ENCODE results near the gene MIPOL1.
A peak's percentile ranks its signal among the peaks of the same experiment; 100 is the strongest.

Gene MIPOL1

DNA sequence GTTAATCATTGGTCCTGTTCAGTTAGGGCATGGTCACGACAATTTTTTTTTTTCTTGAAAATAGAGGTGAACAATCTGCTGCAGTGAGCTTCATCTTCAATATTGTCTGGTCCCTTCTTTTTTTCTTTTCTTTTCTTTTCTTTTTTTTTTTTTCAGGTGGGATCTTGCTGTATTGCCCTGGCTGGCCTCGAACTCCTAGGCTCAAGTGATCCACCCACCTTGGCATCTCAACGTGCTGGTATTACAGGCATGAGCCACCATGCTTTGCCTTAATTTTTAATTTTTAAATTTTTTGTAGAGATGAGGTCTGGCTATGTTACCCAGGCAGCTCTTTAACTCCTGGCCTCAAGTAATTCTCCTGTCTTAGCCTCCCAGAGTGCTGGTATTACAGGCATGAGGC is 36.5 kb downstream of the MIPOL1 start:
- DNase-seq (ENCODE audit: low read depth), result no peak

DNA sequence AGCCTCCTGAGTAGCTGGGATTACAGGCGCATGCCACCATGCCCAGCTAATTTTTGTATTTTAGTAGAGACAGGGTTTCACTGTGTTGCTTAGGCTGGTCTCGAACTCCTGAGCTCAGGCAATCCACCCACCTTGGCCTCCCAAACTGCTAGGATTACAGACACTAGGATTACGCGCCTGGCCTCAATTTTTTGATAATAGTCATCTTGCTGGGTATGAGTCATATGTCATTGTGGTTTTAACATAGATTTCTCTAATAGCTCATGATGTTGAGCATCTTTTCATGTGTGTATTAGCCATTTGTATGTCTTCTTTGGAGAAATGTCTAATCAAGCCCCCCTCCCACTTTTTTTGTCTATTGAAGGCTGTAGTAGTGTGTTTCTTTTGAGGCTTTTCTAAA is 38.3 kb downstream of the MIPOL1 start:
- DNase-seq (ENCODE audit: low read depth), result peak; percentile 84

DNA sequence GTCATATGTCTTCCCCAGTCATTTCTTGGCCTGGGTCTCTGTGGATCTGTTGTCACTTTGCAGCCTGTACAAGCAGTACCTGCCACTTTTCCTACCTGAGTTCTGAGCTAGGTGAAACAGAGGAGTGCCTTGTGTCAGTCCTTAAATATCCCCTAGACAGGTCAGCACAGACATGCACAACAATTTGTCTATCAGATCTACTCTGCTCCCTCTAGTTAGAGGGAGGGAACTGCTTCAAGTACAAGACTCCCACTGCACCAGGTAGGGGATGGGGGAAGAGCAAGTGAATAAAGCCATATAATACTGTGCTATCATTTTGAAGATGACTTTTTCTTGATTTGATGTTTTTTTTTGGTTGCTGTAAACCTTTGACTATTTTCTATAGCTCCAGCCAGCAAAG is 39.4 kb downstream of the MIPOL1 start:
- DNase-seq (ENCODE audit: low read depth), result no peak

DNA sequence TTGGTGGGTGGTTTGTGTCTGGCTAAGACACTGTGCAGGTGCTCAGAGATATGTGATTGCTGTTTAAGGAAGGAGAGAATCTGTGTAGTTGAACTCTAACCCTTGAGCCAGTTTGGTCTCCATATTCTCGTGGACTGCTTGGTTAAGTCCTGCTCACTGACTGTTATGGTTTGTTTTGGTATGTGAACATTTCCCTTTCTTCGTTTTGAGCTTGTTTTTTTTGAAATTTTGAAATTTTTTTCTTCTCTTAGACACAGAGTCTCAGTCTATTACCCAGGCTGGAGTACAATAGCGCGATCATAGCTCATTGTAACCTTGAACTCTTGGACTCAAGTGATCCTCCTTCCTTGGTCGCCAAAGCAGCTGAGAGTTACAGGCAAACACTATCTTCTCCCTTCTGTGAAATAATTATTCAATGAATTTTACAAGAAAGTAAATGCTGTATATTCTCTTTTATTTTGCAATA is 40.0 kb downstream of the MIPOL1 start:
- no peak for DNase-seq (ENCODE audit: low read depth)

DNA sequence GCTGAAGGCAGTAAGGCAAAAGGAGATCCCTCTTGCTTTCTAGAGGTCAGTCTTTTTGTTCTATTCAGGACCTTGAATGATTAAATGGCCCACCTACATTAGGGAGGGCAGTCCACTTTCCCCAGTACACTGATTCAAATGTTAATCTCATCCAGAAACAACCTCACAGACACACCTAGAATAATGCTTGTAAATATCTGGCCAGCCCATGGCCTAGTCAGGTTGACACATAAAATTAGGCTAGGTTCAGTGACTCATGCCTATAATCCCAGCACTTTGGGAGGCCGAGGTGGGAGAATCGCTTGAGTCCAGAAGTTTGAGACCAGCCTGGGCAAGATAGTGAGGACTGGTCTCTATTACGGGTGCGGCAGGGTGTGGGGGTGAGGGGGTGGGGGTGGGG is 43.5 kb downstream of the MIPOL1 start:
- no peak for DNase-seq (ENCODE audit: low read depth)

DNA sequence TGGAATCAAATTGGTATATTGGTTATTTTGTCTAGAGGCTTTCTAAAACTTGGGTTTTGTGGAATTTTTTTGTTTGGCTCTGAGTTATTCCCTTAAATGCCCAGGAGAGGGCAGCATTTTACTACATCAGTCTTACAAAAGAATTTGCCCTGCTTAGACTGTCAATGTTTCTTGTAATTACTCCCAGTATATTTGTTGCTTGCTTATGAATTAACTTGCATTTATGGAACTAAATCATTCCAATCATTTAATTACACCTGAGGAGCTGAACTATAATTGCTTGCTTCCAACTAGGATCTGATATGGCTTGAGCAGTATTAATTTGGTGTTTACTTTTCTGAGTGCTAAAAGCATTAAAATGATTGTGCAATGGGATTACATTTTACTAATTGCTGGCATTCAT is 48.7 kb downstream of the MIPOL1 start:
- DNase-seq (ENCODE audit: low read depth), result peak; percentile 53

DNA sequence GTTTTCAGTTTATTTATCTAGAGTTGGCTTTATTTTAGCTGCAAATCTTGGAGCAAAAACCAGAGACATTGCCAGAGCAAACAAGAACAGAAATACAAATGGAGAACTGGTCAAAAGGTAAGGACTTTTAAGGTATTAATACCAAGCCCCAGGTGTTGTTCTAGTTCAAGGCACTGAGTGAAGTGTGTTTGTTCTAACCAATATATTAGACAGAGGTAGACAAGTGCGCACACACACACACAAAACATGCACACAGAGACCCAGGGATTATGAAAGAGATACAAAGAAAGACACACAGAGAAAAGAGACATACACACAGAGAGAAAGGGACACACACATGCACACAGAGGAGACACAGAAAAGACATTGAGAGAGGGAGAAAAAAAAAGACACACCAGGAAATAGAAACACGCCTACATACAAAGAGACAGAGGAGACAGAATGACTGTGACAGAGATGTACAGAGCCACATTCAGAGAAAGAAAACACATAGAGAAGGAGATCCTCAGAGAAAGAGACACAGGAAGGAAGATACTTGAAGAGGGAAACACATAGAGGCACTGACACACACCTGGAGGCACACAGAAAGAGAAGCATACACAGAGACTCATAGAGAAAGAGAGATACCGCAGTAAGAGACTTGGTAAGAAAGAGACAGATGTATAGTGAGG is 50.2 kb downstream of the MIPOL1 start:
- DNase-seq (ENCODE audit: low read depth), result no peak

DNA sequence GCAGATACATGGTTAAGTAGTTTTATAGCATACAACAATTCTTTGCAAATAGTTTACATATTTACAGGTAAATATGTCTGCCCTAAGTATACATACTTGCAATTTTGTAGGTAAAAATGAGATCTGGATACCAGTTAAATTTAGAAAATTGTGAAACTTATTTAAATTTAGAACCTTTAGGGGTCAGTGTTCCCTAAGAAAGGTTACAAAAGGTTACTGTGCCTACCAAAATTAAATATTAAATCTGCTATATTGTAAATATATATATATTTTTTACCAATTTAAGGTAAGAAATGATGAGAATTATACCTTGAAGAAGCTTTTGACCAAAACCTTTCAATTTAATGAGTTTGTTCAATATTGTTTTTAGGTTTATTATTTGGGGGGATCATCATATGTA is 54.0 kb downstream of the MIPOL1 start:
- DNase-seq (ENCODE audit: low read depth), result no peak

DNA sequence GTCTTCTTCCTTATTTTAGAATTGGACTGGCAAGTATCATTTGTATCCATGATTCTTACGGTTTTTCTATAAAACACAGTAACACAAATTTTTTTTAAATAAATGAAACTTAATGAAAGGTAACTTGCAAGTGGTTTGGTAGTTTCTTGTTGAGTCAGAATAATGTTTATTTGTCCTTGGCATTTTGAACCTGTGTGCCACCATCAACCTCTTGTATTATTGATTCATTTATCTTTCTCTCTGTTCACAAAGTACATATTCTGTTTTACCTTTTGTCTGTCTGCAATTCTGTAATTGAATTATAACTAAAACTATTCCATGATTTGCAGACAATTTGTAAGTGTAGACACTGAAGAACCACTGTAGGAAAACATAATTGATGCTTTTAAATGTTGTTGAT is 54.7 kb downstream of the MIPOL1 start:
- no peak for DNase-seq (ENCODE audit: low read depth)

DNA sequence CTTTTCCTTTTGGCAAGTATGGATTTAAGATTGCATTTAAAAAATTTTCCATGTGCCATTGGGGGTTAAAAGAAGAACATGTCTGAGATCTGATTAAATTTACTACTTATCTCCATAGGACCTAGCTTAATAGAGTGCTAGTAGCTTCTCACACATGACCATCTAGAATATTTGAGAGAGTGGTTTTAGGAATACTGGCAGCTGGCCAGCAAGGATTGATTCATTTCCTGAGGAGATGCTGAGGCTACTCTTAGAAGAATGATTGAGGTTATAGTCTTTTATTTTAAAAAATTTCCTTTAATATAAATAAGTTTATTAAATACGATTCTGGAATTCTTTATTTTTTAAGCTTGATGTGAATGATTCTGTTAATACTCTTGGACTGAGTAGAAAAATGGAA is 56.2 kb downstream of the MIPOL1 start:
- DNase-seq (ENCODE audit: low read depth), result peak; percentile 55

DNA sequence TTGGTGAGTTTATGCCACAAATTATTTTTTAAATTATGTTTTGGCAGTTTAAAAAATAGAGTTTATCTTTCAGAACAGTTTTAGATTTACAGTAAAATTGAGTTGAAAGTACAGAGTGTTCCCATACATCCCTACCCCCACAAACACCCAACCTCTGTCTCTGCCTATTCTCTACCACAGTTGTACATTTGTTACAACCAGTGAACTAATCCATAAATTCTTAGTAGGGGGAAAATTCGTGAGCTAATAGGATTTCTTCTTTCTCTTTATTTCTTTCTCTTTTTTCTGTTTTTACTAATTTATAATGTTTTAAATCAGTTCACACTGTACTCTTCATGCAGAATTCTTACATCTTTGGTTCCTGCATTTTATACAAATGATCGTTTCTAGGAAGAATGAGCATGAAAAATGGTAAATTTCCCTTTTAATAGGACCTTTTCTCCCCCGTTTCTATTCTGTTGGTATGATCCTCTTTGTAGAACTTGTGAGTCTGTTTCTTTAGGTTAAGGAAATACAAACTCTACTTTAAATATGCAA is 56.7 kb downstream of the MIPOL1 start:
- no peak for DNase-seq (ENCODE audit: low read depth)

DNA sequence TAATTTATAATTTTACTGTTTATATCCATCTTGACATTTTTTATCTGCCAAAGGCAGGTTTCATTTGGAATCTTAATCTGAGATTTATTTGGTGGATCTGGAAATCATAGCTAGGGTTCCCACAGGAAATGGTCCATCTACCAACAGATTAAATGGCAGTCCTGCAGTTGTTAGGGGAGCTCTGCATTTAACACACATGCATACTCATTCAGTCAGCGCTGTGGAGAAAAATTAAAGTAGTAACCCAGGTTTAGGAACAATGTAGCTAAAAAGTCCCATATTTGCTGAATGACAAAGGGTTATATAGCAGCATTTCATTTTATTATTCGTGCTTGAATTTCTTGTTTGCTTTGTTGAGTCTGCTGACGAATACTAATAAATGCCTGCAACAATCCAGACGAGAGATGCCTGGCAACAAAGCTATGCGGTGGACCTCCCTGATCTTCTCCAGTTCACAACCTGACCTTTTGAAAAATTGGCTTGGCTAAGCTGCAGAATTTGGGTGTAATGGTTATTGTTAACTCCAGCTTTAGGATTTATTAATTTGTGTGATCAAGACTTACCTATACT is 59.8 kb downstream of the MIPOL1 start:
- no peak for DNase-seq (ENCODE audit: low read depth)

DNA sequence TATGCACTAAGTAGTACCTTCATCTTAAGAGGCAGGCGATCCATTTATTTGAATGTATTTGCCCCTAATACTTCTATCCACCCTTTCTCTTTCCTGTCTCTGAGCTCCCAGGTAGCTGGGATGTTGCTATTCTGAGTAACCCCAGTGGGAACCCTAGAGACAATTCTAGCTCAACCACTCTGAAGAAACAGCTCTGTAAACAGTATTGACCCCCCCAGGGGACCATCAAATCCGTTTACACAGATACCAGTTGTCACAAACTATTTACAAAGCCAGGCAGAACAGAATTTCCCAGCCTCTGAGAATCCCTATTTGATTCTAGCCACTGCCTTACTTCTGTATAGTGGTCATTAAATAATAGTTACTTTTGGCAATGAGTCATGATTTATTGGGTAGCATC is 64.9 kb downstream of the MIPOL1 start:
- no peak for DNase-seq (ENCODE audit: low read depth)

DNA sequence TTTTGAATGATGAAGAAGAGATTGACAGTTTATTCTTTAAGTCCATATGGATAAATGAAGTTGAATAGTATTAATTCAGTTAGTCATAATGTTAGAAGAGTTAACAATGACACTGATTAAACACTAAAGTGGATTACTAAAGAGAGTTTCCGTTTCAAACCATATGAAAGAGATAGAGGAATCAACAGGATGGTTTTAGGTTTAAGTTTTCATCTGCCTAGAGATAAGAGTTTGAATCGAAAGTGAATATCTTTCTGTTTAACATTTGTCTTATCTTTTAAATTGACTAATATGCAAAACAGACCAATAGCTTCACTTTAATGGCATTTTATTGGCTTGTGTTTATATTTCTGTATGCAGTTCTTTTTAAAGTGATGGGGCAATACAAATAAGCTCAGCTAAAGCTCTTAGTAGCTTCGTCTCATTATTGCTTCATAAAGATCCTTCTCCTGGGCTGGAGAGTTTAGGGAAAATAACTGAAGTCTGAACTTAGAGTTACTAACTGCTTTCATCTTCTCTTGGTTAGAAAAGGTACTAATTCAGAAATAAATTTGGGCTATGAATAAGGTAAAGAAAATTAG is 66.0 kb downstream of the MIPOL1 start:
- DNase-seq (ENCODE audit: low read depth), result peak; percentile 45

DNA sequence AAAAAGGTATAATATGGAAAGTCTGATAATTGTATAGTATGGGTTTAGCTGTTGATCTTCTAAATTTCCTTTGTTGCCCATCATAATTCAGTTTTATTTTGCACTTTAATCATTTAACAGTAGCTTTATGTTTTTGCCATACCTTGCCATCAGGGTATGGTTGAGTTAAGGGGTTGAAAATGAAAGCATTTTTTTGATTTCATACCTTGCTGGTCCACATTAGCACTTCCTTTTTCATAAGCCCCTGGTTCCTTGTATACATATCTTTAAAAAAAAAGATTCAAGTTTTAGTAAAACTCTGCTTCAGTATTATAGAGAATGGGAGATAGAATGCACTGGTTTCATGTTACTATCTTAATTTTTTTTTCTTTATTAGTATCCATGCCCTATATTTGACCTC is 71.1 kb downstream of the MIPOL1 start:
- no peak for DNase-seq (ENCODE audit: low read depth)

DNA sequence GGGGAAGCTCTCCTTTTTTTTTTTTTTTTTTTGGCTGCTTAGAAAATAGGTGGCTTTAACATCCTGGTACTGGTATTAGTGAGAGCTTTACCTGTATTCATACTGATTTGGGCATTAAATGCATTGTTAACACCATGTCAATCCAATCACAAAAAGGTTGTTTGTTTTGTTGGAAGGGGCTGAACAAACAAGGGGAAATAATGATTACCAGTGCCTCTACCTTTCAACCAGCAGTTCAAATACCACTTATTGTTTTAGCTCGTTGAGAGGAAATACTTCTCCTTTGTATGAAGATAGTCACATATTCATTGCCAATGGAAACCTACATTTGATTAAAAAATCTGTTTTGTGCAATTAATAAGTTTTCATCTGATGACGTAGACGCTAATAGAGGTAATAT is 72.9 kb downstream of the MIPOL1 start:
- DNase-seq (ENCODE audit: low read depth), result no peak

DNA sequence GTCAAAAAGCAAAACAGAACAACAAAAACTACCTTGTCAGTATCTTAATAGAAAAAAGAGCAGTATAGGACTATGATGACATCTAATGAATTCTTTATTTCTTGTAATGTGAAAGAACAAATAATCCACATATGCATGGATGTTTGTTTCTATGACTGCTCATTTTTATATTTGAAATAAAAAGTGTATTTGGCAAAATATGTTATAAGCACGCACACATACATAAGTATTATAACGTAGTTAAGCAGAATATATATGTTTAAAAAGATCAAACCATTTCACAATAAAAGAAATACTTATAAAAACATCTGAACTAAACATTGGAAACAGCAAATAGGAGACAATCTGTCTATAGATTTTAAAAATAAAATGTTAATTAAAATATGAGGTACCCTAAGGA is 74.8 kb downstream of the MIPOL1 start:
- DNase-seq (ENCODE audit: low read depth), result no peak

DNA sequence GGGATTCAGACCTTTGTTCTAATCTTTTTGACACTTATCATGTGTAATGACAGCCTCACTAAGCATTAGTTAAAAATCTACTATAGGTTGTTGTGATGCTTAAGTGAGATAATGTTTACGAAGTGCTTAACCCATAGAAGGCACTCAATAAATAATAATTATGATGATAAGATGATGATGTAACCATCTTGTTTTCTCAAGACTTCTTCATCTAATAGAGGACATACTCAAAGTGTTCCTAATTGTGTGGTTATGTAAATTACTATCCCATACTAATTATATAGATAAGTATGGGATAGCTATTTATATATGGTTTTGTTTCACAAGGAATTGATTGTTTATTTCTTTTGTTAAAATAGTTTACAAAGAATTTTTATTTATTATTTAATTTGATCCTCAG is 76.9 kb downstream of the MIPOL1 start:
- DNase-seq (ENCODE audit: low read depth), result no peak

DNA sequence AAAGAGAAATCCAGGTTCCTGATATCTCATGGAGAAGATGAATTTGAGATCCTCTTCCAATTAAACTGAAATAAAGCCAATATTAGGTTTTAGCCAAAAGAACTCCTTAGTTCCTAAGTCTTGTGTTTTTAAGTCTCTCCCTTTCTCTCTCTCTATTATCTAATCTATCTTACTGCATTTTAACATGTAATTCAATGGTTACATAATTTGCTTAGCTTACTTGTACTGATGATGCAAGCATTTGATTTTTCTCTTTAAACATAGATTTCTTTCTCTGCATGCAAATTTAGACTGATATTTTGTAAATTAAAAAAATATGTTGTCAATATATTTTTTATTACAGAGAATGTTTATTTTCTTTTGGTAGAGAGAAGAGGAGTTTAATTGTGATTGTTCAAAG is 78.2 kb downstream of the MIPOL1 start:
- no peak for DNase-seq (ENCODE audit: low read depth)

DNA sequence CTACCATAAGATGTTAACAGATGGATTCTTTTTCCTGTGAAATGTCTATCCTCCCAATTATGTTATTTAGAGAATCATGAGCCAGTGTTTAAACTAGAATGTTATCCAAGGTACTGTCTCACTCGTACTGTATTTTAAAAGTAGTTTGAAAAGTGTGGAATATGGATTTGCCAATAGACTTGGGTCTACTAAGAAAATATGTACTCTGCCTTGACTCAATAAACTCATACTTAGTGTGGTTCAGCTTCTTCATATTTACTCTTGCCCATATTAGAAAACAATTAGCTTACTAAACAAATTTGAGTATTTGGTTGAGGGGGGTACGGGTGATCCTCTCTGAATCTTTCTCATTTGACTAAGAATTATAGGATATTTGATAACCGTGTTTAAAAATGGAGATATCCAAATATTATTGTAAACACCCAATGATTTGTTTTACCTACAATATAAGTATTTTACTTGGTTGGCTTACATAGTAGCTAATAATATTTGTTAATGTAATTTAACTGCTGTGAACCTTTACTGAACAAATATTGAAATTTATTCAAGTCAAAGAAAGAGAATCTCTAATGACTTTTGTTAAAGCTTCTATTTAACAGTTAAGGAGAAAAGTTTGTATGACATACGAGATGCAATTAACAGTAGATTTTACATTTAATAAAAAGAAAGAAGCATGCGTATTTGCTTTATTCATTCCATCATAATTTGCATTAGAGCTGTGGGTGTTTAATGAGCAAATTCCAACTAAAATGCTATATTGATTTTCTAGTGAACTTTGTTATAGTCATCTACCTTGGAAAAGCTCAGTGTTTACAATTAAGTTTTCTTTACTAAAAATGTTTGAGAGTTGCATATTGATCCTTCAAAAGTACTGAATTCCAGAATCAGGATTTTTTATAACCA is 81.2 kb downstream of the MIPOL1 start:
- no peak for DNase-seq (ENCODE audit: low read depth)

DNA sequence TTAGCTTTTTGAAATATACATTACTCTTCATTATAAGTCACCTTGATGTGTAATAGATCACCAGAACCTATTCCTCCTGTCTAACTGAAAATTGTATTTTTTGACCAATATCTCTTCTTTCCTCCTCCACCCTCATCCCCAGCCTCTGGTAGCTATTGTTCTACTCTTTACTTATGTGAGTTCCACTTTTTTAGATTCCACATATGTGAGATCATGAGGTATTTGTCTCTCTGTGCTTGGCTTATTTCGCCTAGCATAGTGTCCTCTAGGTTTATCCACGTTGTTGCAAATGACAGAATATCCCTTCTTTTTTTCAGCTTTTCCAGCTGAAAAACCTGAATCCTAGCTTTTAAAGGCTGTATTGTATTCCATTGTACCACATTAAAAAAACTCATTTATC is 82.1 kb downstream of the MIPOL1 start:
- peak; percentile 1 for DNase-seq (ENCODE audit: low read depth)

DNA sequence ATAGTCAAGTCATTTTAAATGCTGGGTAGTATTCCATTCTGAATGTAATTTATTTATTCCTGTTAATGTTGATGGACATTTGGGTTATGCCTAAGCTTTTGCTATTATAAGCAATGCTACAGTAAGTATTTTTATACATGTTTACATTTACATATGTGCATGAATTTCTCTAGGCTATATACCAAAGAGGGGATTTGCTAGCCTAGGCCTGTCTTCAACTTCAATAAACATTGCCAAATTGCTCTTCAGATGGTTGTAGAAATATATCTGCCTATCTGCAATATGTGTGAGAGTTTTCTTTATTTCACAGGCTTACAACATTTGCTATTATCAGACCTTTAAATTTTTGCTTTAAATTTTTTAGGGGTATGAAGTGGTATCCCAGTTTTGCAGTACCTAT is 87.0 kb downstream of the MIPOL1 start:
- DNase-seq (ENCODE audit: low read depth), result no peak

DNA sequence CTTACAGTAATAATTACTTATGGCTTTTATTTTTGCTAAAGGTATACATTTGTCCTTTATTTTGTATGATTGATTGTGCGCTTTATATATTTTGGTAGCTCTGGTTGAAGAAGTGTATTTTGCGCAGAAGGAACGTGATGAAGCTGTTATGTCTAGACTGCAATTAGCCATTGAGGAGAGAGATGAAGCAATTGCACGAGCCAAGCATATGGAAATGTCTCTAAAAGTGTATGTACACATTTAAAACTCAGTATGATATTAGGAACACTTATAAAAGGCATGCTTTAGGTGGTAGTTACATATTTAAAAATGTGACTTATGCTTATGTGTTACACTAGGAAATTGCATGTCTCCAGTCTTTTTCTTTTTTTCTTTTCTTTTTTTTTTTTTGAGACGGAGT is 87.5 kb downstream of the MIPOL1 start:
- no peak for DNase-seq (ENCODE audit: low read depth)
